Activated naive CD8-positive, alpha-beta T cell treated with anti-CD3 and anti-CD28 coated beads, Interleukin-2, amount 10 ng/mL, durations not matched to agents 7 days and 5 days (primary cell): ENCODE measurements around the gene SLC1A5. TPM values are rescaled to one million over a fixed set of nuclear protein-coding genes. Genes with fewer than 3 reads are reported as not detected.
A peak's percentile ranks its signal among the peaks of the same experiment; 100 is the strongest.
"Not testable (repeated sequence)": the region's sequence is repeated elsewhere in the genome, so short reads cannot be mapped to it uniquely, and the experiment has no call there.

Source experiments
- ATAC-seq: fragments of 150-1000 bp; cut with Tn5 transposase; one replicate; pipeline ENCODE4 v1.10.0; 2021; ENCODE audit warnings: low read depth, moderate library complexity
- POLR2A ChIA-PET: fragments of 350-600 bp; sonication (Branson Sonifier 250); formaldehyde crosslinking; loops from one replicate; lab custom pipeline; 2021; ENCODE audit warnings: antibody characterized with exemption; lab: Charles Lee
- DNase-seq: peaks from one replicate; pipeline ENCODE4 v3.0.0; 2021
- H3K27ac Mint-ChIP-seq: one replicate; pipeline ENCODE4 v1.8.0; 2022; ENCODE audit warnings: mild to moderate bottlenecking, mixed read lengths
- H3K27me3 Mint-ChIP-seq: one replicate; pipeline ENCODE4 v1.8.0; 2022; ENCODE audit warnings: mild to moderate bottlenecking, moderate library complexity, mixed read lengths
- H3K36me3 Mint-ChIP-seq: one replicate; pipeline ENCODE4 v1.8.0; 2021; ENCODE audit warnings: mild to moderate bottlenecking, mixed read lengths
- H3K4me1 Mint-ChIP-seq: one replicate; pipeline ENCODE4 v1.8.0; 2021; ENCODE audit warnings: mixed read lengths
- H3K4me3 Mint-ChIP-seq: one replicate; pipeline ENCODE4 v1.8.0; 2022; ENCODE audit warnings: mild to moderate bottlenecking, moderate library complexity, mixed read lengths
- H3K9me3 Mint-ChIP-seq: one replicate; pipeline ENCODE4 v1.8.0; 2021; ENCODE audit warnings: mixed read lengths
- total RNA-seq, 2 experiments: library from RNA; stranded (reverse); gene quantifications; one replicate each; pipeline ENCODE4 v1.2.3, GENCODE V29; 2021

Gene SLC1A5
- total RNA-seq, 2 experiments from 2014 or later = 121 to 127 TPM

GRCh38 chr19:46815833-46816627 lies 27.6 kb upstream of the SLC1A5 start:
- Mint-ChIP-seq H3K27ac (peak overlapping the region; percentile 54), H3K36me3 (no peaks in the 10 kb centered on the region), H3K4me3 (no peak overlapping the region), H3K9me3 (no peaks in the 10 kb centered on the region), H3K4me1 (peaks cover 19% of the 10 kb centered on the region), H3K27me3 (no peaks in the 10 kb centered on the region)
- ATAC-seq (no peak), DNase-seq (no peak)
- POLR2A ChIA-PET = no interaction called here

- ATAC-seq (no peak), DNase-seq (no peak)
- H3K27ac Mint-ChIP-seq = no peak overlapping the region
- POLR2A ChIA-PET = no interaction called here
- peaks cover 7% of the 10 kb centered on the region for H3K4me1 Mint-ChIP-seq
- H3K4me3 Mint-ChIP-seq = no peak overlapping the region
- no peaks in the 10 kb centered on the region for H3K27me3 Mint-ChIP-seq
- H3K36me3 Mint-ChIP-seq = no peaks in the 10 kb centered on the region
- H3K9me3 Mint-ChIP-seq = no peaks in the 10 kb centered on the region
These were observed 25.5 kb upstream of the SLC1A5 start for GRCh38 chr19:46813839-46814358.

GRCh38 chr19:46812977-46813838 lies 24.8 kb upstream of the SLC1A5 start:
- H3K27ac Mint-ChIP-seq = no peak overlapping the region

GRCh38 chr19:46809534-46810272 lies 21.3 kb upstream of the SLC1A5 start:
- no peak for ATAC-seq
- no peaks in the 10 kb centered on the region for H3K27me3 Mint-ChIP-seq
- no peak overlapping the region for H3K27ac Mint-ChIP-seq
- no peaks in the 10 kb centered on the region for H3K36me3 Mint-ChIP-seq
- H3K4me1 Mint-ChIP-seq = peaks cover 4% of the 10 kb centered on the region
- DNase-seq = no peak
- POLR2A ChIA-PET = interaction anchor here (1.6 kb wide), 1 partner anchor 18 kb away, joined by 5 read pairs; no protein-coding TSS in a partner anchor
- H3K9me3 Mint-ChIP-seq = no peaks in the 10 kb centered on the region
- no peak overlapping the region for H3K4me3 Mint-ChIP-seq

More at GRCh38 chr19:46812977-46813838, 24.8 kb upstream of the SLC1A5 start:
- POLR2A ChIA-PET = interaction anchor here (1.0 kb wide), 1 partner anchor 8 kb away, joined by 4 read pairs; no protein-coding TSS in a partner anchor
- DNase-seq (no peak), ATAC-seq (no peak)
- H3K9me3 Mint-ChIP-seq = no peaks in the 10 kb centered on the region
- H3K36me3 Mint-ChIP-seq = no peaks in the 10 kb centered on the region
- peaks cover 7% of the 10 kb centered on the region for H3K4me1 Mint-ChIP-seq
- H3K4me3 Mint-ChIP-seq = no peak overlapping the region
- H3K27me3 Mint-ChIP-seq = no peaks in the 10 kb centered on the region

- ATAC-seq = no peak
- Mint-ChIP-seq H3K4me3 (no peak overlapping the region), H3K27me3 (no peaks in the 10 kb centered on the region), H3K9me3 (no peaks in the 10 kb centered on the region), H3K27ac (no peak overlapping the region), H3K36me3 (no peaks in the 10 kb centered on the region), H3K4me1 (no peaks in the 10 kb centered on the region)
- DNase-seq = no peak
- POLR2A ChIA-PET = no interaction called here
These were observed 18.3 kb upstream of the SLC1A5 start for GRCh38 chr19:46806656-46807055.

GRCh38 chr19:46804432-46804831 lies 16.0 kb upstream of the SLC1A5 start:
- POLR2A ChIA-PET = interaction anchor here (1.3 kb wide), 1 partner anchor 20 kb away, joined by 3 read pairs; no protein-coding TSS in a partner anchor
- not testable (repeated sequence) for DNase-seq, H3K27me3 Mint-ChIP-seq, H3K4me1 Mint-ChIP-seq, H3K9me3 Mint-ChIP-seq, H3K27ac Mint-ChIP-seq, H3K36me3 Mint-ChIP-seq, H3K4me3 Mint-ChIP-seq, ATAC-seq

GRCh38 chr19:46803555-46803954 lies 15.2 kb upstream of the SLC1A5 start:
- POLR2A ChIA-PET = interaction anchor here (1.1 kb wide), 1 partner anchor 19 kb away, joined by 3 read pairs; no protein-coding TSS in a partner anchor
- no peak overlapping the region for H3K4me3 Mint-ChIP-seq
- peaks cover 3% of the 10 kb centered on the region for H3K27me3 Mint-ChIP-seq
- no peaks in the 10 kb centered on the region for H3K36me3 Mint-ChIP-seq
- H3K4me1 Mint-ChIP-seq = no peaks in the 10 kb centered on the region
- H3K27ac Mint-ChIP-seq = no peak overlapping the region
- ATAC-seq (no peak), DNase-seq (no peak)
- H3K9me3 Mint-ChIP-seq = no peaks in the 10 kb centered on the region

- no peak for DNase-seq
- H3K27ac Mint-ChIP-seq = no peak overlapping the region
- peaks cover 3% of the 10 kb centered on the region for H3K27me3 Mint-ChIP-seq
- no peak for ATAC-seq
- no peaks in the 10 kb centered on the region for H3K9me3 Mint-ChIP-seq
- no peaks in the 10 kb centered on the region for H3K36me3 Mint-ChIP-seq
- H3K4me3 Mint-ChIP-seq = no peak overlapping the region
- POLR2A ChIA-PET = no interaction called here
- H3K4me1 Mint-ChIP-seq = no peaks in the 10 kb centered on the region
These were observed 13.8 kb upstream of the SLC1A5 start for GRCh38 chr19:46802152-46802551.

GRCh38 chr19:46798713-46799112 lies 10.3 kb upstream of the SLC1A5 start:
- Mint-ChIP-seq H3K36me3 (no peaks in the 10 kb centered on the region), H3K27me3 (peaks cover 3% of the 10 kb centered on the region), H3K9me3 (no peaks in the 10 kb centered on the region), H3K4me1 (no peaks in the 10 kb centered on the region), H3K27ac (no peak overlapping the region), H3K4me3 (no peak overlapping the region)
- no peak for DNase-seq
- no peak for ATAC-seq
- POLR2A ChIA-PET = no interaction called here

- H3K4me3 Mint-ChIP-seq = no peak overlapping the region
- ATAC-seq (no peak), DNase-seq (no peak)
- peaks cover 3% of the 10 kb centered on the region for H3K27me3 Mint-ChIP-seq
- POLR2A ChIA-PET = no interaction called here
- no peaks in the 10 kb centered on the region for H3K36me3 Mint-ChIP-seq
- peaks cover 2% of the 10 kb centered on the region for H3K4me1 Mint-ChIP-seq
- H3K9me3 Mint-ChIP-seq = no peaks in the 10 kb centered on the region
- H3K27ac Mint-ChIP-seq = no peak overlapping the region
These were observed 9.5 kb upstream of the SLC1A5 start for GRCh38 chr19:46797881-46798280.

GRCh38 chr19:46791944-46792343 lies 3.5 kb upstream of the SLC1A5 start:
- peak; percentile 43 for DNase-seq
- H3K27ac Mint-ChIP-seq = peak overlapping the region; percentile 84
- no peaks in the 10 kb centered on the region for H3K9me3 Mint-ChIP-seq
- H3K27me3 Mint-ChIP-seq = peaks cover 2% of the 10 kb centered on the region
- ATAC-seq = peak; percentile 43
- POLR2A ChIA-PET = interaction anchor here (0.7 to 3.1 kb wide), 4 partner anchors 9 to 192 kb away, joined by 3 to 15 read pairs (median 6); no protein-coding TSS in a partner anchor
- no peaks in the 10 kb centered on the region for H3K36me3 Mint-ChIP-seq
- H3K4me1 Mint-ChIP-seq = peaks cover 29% of the 10 kb centered on the region
- peak overlapping the region; percentile 65 for H3K4me3 Mint-ChIP-seq

- H3K27ac Mint-ChIP-seq = peak overlapping the region; percentile 92
- ATAC-seq (no peak), DNase-seq (no peak)
- H3K36me3 Mint-ChIP-seq = peaks cover 22% of the 10 kb centered on the region
- no peaks in the 10 kb centered on the region for H3K9me3 Mint-ChIP-seq
- H3K4me1 Mint-ChIP-seq = peaks cover 47% of the 10 kb centered on the region
- peaks cover 2% of the 10 kb centered on the region for H3K27me3 Mint-ChIP-seq
- no peak overlapping the region for H3K4me3 Mint-ChIP-seq
- POLR2A ChIA-PET = interaction anchor here (0.8 to 6.2 kb wide), 14 partner anchors 9 to 324 kb away, joined by 3 to 160 read pairs (median 6); partner anchors contain the start of genes AP2S1 and ZC3H4
These were observed 977 bp upstream of the SLC1A5 start for GRCh38 chr19:46789371-46789770.
